IMR-90 (cell line): ENCODE measurements around the gene MAPK13.

Experiments
- BHLHE40 ChIP-seq: fragments of 150-350 bp; IDR thresholded peaks from 2 replicates; pipeline ENCODE4 v1.6.1; 2016; ENCODE audit warnings: mild to moderate bottlenecking, low read depth, low read length
- CEBPB ChIP-seq: IDR thresholded peaks from 2 replicates; pipeline ENCODE4 v1.6.1; 2012; ENCODE audit warnings: low read depth, low read length, improper control_type of control experiment
- CHD1 ChIP-seq: IDR thresholded peaks from 2 replicates; pipeline ENCODE4 v1.6.1; 2012; ENCODE audit warnings: low read depth, low read length, improper control_type of control experiment
- FOS ChIP-seq: fragments of 150-350 bp; IDR thresholded peaks from 2 replicates; pipeline ENCODE4 v1.6.1; 2016; ENCODE audit warnings: low read depth, low read length
- MAFK ChIP-seq: IDR thresholded peaks from 2 replicates; pipeline ENCODE4 v1.6.1; 2012; ENCODE audit warnings: low read depth, low read length, improper control_type of control experiment
- POLR2A ChIP-seq: IDR thresholded peaks from 2 replicates; pipeline ENCODE4 v1.6.1; 2012; ENCODE audit warnings: mild to moderate bottlenecking, low read depth, low read length
- SMC3 ChIP-seq: fragments of 150-350 bp; IDR thresholded peaks from 2 replicates; pipeline ENCODE4 v1.6.1; 2016; ENCODE audit warnings: low read depth, mild to moderate bottlenecking, antibody characterized with exemption, low read length, moderate library complexity
- TF ChIP-seq, protein P1 (sequence below): conservative IDR thresholded peaks from 2 replicates; pipeline ENCODE4 v1.5.1; 2012; ENCODE audit warnings: mild to moderate bottlenecking, low read depth, low read length, improper control_type of control experiment
- TF ChIP-seq, protein P2 (sequence below): fragments of 150-350 bp; IDR thresholded peaks from 2 replicates; pipeline ENCODE4 v1.6.1; 2017; ENCODE audit warnings: mild to moderate bottlenecking, antibody characterized with exemption, low read length, low read depth

- TF ChIP-seq, protein P1, sequence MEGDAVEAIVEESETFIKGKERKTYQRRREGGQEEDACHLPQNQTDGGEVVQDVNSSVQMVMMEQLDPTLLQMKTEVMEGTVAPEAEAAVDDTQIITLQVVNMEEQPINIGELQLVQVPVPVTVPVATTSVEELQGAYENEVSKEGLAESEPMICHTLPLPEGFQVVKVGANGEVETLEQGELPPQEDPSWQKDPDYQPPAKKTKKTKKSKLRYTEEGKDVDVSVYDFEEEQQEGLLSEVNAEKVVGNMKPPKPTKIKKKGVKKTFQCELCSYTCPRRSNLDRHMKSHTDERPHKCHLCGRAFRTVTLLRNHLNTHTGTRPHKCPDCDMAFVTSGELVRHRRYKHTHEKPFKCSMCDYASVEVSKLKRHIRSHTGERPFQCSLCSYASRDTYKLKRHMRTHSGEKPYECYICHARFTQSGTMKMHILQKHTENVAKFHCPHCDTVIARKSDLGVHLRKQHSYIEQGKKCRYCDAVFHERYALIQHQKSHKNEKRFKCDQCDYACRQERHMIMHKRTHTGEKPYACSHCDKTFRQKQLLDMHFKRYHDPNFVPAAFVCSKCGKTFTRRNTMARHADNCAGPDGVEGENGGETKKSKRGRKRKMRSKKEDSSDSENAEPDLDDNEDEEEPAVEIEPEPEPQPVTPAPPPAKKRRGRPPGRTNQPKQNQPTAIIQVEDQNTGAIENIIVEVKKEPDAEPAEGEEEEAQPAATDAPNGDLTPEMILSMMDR: no peak
- no peak for TF ChIP-seq BHLHE40
- TF ChIP-seq POLR2A: no peak
- TF ChIP-seq SMC3: no peak
- TF ChIP-seq, protein P2, sequence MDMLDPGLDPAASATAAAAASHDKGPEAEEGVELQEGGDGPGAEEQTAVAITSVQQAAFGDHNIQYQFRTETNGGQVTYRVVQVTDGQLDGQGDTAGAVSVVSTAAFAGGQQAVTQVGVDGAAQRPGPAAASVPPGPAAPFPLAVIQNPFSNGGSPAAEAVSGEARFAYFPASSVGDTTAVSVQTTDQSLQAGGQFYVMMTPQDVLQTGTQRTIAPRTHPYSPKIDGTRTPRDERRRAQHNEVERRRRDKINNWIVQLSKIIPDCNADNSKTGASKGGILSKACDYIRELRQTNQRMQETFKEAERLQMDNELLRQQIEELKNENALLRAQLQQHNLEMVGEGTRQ: no peak
- TF ChIP-seq CHD1: no peak
- TF ChIP-seq FOS: no peak
- no peak for TF ChIP-seq MAFK
- no peak for TF ChIP-seq CEBPB
Measured at GRCh38 chr6:36102853-36103252, 27.5 kb upstream of the MAPK13 start.
